SU-DHL-6 (cell line): Measurements from ENCODE around the gene RNU1-2.
"Not testable (repeated sequence)": the region's sequence is repeated elsewhere in the genome, so short reads cannot be mapped to it uniquely, and the experiment has no call there.

ENCODE experiments used
- H2AFZ ChIP-seq: fragments of 200-600 bp; sonication (generic); 2 replicates; pipeline ENCODE4 v1.6.1; 2014; ENCODE audit warnings: low read depth, mild to moderate bottlenecking, moderate library complexity, mixed read lengths, antibody characterized with exemption, low read length; ENCODE audit not compliant: severe bottlenecking
- H3F3A ChIP-seq: fragments of 200-600 bp; shearing (Covaris generic); 2 replicates; pipeline ENCODE4 v1.6.0; 2016; ENCODE audit warnings: antibody characterized with exemption, mild to moderate bottlenecking; ENCODE audit not compliant: insufficient read depth
- H3K27ac ChIP-seq: fragments of 200-600 bp; sonication (generic); 2 replicates; pipeline ENCODE4 v1.5.1; 2016; ENCODE audit warnings: low read depth, mild to moderate bottlenecking, low read length, moderate library complexity, mixed read lengths
- H3K27me3 ChIP-seq: fragments of 200-600 bp; sonication (generic), shearing (Covaris generic); 2 replicates; pipeline ENCODE4 v1.6.0; 2014; ENCODE audit warnings: mild to moderate bottlenecking, low read length
- H3K36me3 ChIP-seq: fragments of 200-600 bp; sonication (generic); 2 replicates; pipeline ENCODE4 v1.6.1; 2014; ENCODE audit warnings: mild to moderate bottlenecking, low read length, mixed read lengths
- H3K4me2 ChIP-seq: fragments of 300-600, 200-600 bp; shearing (Covaris generic), sonication (generic); 2 replicates; pipeline ENCODE4 v1.6.0; 2014; ENCODE audit warnings: low read length, low read depth, mild to moderate bottlenecking; ENCODE audit not compliant: poor library complexity, severe bottlenecking
- H3K4me3 ChIP-seq: fragments of 200-600 bp; sonication (generic); 2 replicates; pipeline ENCODE4 v1.5.1; 2014; ENCODE audit warnings: antibody characterized with exemption, low read length, mild to moderate bottlenecking, mixed read lengths; ENCODE audit not compliant: insufficient read depth, poor library complexity, severe bottlenecking
- H3K79me2 ChIP-seq: fragments of 200-600 bp; sonication (generic); 2 replicates; pipeline ENCODE4 v1.6.1; 2014; ENCODE audit warnings: mild to moderate bottlenecking, low read length, moderate library complexity; ENCODE audit not compliant: insufficient read depth
- H3K9ac ChIP-seq: fragments of 200-600 bp; sonication (generic); 2 replicates; pipeline ENCODE4 v1.7.0; 2014; ENCODE audit warnings: mild to moderate bottlenecking, low read length
- H3K9me2 ChIP-seq: fragments of 200-600 bp; sonication (generic); replicated peaks from 2 replicates; pipeline ENCODE4 v1.6.1; 2014; ENCODE audit warnings: low read length; ENCODE audit not compliant: insufficient read depth
- H3K9me3 ChIP-seq: fragments of 200-600 bp; sonication (generic); 2 replicates; pipeline ENCODE4 v1.6.1; 2014; ENCODE audit warnings: low read length, mixed read lengths; ENCODE audit not compliant: insufficient read depth
- H4K20me1 ChIP-seq: fragments of 200-600 bp; sonication (generic); 2 replicates; pipeline ENCODE4 v1.6.1; 2014; ENCODE audit warnings: low read depth, mild to moderate bottlenecking, antibody characterized with exemption, low read length, moderate library complexity, mixed read lengths
- EZH2phosphoT487 ChIP-seq: fragments of 200-600 bp; sonication (generic), shearing (Covaris generic); conservative IDR thresholded peaks from 2 replicates; pipeline ENCODE4 v1.6.1; 2018; ENCODE audit warnings: mild to moderate bottlenecking, antibody characterized with exemption, low read length, moderate library complexity, mixed read lengths
- TF ChIP-seq, protein P1 (sequence below): fragments of 200-600 bp; sonication (generic); IDR thresholded peaks from one replicate; pipeline ENCODE4 v1.5.1; 2017; ENCODE audit warnings: antibody characterized with exemption, mild to moderate bottlenecking, low read length, moderate library complexity; ENCODE audit not compliant: insufficient read depth, poor library complexity, severe bottlenecking

RNU1-2 gene

DNA sequence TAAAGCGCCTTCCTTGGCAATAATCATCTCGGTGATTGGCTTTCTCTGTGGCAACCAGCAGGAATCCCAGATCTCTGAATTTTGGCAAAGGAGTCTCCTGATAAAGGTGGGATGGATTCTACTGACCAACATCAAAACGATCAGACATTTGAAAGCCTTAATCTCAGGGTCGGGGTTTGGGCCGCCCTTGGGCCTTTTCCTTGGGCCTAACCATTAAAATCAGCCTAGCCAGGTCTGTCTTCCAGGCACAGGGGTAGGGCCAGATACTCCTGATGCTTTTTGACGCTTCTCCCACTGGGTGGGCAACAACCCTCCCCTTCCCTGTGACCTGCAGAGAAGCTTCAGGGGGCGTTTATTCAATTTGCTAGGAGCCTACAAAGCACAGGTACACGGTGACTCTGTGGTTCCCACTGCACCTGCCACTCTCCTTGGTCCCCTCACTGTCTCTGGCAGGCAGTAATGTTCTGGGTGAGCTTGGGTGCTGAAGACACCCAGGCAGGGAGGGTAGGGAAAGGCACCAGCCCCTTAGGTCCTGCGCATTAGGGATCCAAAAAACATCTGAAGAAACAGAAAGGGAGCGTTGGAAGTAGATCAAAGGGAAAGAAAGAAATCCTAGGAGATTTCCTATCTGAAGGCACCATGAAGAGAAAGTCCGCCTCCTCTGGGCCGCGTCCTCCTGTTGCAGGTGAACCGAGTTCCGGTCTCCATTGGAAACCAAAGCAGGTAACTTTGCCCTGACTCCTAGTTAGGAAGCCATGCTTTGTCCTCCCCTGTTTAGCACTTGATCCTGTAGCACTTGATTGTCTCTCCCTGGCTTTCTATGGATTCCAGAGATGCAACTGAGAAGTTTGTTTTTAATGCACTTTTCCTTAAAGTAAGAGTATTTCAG, 12.3 kb downstream of the RNU1-2 start:
- Histone ChIP-seq H3K9me3 (peaks cover 14% of the 10 kb centered on the region; the same call in 1 of the 2 replicates), H3K79me2 (no peaks in the 10 kb centered on the region), H3K27ac (no peak overlapping the region), H3K4me2 (no peak overlapping the region), H3K9me2 (no peaks in the 10 kb centered on the region), H4K20me1 (no peaks in the 10 kb centered on the region), H3F3A (peaks cover 30% of the 10 kb centered on the region), H3K4me3 (no peak overlapping the region), H2AFZ (no peak overlapping the region), H3K9ac (no peak overlapping the region), H3K36me3 (no peaks in the 10 kb centered on the region), H3K27me3 (no peaks in the 10 kb centered on the region)
- TF ChIP-seq, protein P1, sequence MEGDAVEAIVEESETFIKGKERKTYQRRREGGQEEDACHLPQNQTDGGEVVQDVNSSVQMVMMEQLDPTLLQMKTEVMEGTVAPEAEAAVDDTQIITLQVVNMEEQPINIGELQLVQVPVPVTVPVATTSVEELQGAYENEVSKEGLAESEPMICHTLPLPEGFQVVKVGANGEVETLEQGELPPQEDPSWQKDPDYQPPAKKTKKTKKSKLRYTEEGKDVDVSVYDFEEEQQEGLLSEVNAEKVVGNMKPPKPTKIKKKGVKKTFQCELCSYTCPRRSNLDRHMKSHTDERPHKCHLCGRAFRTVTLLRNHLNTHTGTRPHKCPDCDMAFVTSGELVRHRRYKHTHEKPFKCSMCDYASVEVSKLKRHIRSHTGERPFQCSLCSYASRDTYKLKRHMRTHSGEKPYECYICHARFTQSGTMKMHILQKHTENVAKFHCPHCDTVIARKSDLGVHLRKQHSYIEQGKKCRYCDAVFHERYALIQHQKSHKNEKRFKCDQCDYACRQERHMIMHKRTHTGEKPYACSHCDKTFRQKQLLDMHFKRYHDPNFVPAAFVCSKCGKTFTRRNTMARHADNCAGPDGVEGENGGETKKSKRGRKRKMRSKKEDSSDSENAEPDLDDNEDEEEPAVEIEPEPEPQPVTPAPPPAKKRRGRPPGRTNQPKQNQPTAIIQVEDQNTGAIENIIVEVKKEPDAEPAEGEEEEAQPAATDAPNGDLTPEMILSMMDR, result no peak
- no peak for TF ChIP-seq EZH2phosphoT487

DNA sequence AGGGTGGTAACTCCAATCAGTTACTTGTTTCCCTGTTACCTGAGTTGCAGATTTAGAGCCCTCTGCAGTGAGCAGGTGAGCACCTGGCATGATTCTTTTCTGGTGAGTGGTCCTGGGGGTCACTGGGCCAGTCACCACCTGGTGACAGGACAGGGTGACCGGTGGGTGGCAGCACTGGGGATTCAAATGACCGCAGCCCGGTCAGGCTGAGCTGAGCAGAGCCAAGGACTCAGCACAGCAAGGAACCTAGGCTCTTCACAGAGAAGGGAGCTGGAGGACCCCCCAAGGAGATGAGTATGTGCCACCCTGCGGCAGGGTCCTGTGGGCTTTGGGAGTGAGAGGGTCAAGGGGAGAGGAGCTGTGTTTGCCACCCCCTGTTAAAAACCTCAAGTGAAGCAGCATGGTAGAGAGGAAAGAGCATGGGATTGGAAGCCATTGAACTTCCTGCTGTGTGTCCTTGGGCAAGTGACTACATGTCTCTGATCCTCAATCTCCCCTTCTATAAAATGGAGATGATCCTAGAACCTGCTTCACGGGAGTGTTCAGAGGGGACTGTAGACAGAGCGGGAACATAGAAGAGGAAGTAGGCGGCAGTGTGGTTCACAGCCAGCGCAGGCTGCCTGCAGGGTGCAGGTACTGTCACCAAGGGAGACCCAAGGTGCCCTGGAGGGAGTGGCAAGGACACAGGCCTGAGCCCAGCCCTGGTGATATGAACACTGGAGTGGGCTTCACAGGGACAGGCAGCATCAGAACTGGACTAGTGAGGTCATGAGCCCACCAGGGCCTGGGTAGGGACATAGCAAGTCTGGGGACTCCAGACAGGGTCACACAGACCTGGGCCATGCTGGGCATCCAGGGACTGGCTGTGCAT, 16.3 kb downstream of the RNU1-2 start:
- not testable (repeated sequence) for H3K4me3 ChIP-seq, H3K79me2 ChIP-seq, H3K9me3 ChIP-seq, H3K36me3 ChIP-seq, H4K20me1 ChIP-seq, H3F3A ChIP-seq, H2AFZ ChIP-seq, H3K27me3 ChIP-seq, H3K9ac ChIP-seq, H3K4me2 ChIP-seq, H3K27ac ChIP-seq, H3K9me2 ChIP-seq

DNA sequence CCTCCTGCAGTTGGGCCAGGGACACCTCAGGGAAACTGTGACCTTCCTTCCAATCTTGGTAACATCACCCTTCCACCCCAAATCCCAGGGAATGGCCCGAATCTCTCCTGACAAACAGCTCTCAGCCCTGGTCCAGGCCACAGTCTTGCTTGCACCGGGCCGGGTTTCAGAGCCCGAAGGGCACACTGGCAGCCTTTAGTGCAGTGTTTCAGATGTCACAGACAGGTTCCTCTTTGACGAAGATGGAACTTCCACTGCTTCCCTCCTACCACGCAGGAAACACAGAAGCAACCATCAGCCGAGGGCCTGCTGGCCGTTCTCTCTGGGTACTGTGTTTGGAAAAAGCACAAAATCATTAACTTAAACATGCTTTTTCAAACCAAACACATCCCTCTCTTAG, 17.0 kb downstream of the RNU1-2 start:
- H3K79me2 ChIP-seq, H3K36me3 ChIP-seq, H3K9me2 ChIP-seq, H3K4me2 ChIP-seq, H4K20me1 ChIP-seq, H3K9me3 ChIP-seq, H3K27ac ChIP-seq, H3K4me3 ChIP-seq, H3F3A ChIP-seq, H3K27me3 ChIP-seq, H3K9ac ChIP-seq, H2AFZ ChIP-seq: not testable (repeated sequence)

- peak overlapping the region; percentile 60 for H3K4me2 ChIP-seq
- no peaks in the 10 kb centered on the region for H3F3A ChIP-seq
- H3K27me3 ChIP-seq, result no peaks in the 10 kb centered on the region
- H3K27ac ChIP-seq, result no peak overlapping the region
- H3K9me3 ChIP-seq, result no peaks in the 10 kb centered on the region
- peak overlapping the region; percentile 52 for H3K4me3 ChIP-seq
- TF ChIP-seq EZH2phosphoT487, result no peak
- TF ChIP-seq, protein P1, result no peak
- no peaks in the 10 kb centered on the region for H3K36me3 ChIP-seq
- H3K9me2 ChIP-seq, result no peaks in the 10 kb centered on the region
- H2AFZ ChIP-seq, result peak overlapping the region; percentile 57
- H4K20me1 ChIP-seq, result no peaks in the 10 kb centered on the region
- H3K9ac ChIP-seq, result peak overlapping the region; percentile 54
- no peaks in the 10 kb centered on the region for H3K79me2 ChIP-seq
These were observed 17.5 kb downstream of the RNU1-2 start for GRCh38 chr1:16913181-16913832.
